Measurements from ENCODE around the gene SLC35F3.
A peak's percentile ranks its signal among the peaks of the same experiment; 100 is the strongest.
"Not testable (repeated sequence)": the region's sequence is repeated elsewhere in the genome, so short reads cannot be mapped to it uniquely, and the experiment has no call there.

Gene SLC35F3

GRCh38 chr1:234206651-234207284, 302.3 kb downstream of the SLC35F3 start:
- no peak for DNase-seq

GRCh38 chr1:234208351-234208750, 303.9 kb downstream of the SLC35F3 start:
- no peak for DNase-seq

- DNase-seq = no peak
Measured at GRCh38 chr1:234208791-234209190, 304.3 kb downstream of the SLC35F3 start.

GRCh38 chr1:234210429-234210828, 306.0 kb downstream of the SLC35F3 start:
- DNase-seq = not testable (repeated sequence)

- DNase-seq = not testable (repeated sequence)
Measured at GRCh38 chr1:234211855-234212254, 307.4 kb downstream of the SLC35F3 start.

- no peak for DNase-seq
Measured at GRCh38 chr1:234212764-234213657, 308.5 kb downstream of the SLC35F3 start.

GRCh38 chr1:234213658-234214128, 309.2 kb downstream of the SLC35F3 start:
- DNase-seq = no peak

GRCh38 chr1:234214129-234214910, 309.8 kb downstream of the SLC35F3 start:
- peak; percentile 26 for DNase-seq

GRCh38 chr1:234214911-234215892, 310.7 kb downstream of the SLC35F3 start:
- no peak for DNase-seq

GRCh38 chr1:234216116-234216703, 311.7 kb downstream of the SLC35F3 start:
- DNase-seq = no peak

GRCh38 chr1:234217316-234217840, 312.9 kb downstream of the SLC35F3 start:
- DNase-seq = no peak

- no peak for DNase-seq
Measured at GRCh38 chr1:234218078-234218477, 313.6 kb downstream of the SLC35F3 start.

- DNase-seq = no peak
Measured at GRCh38 chr1:234219711-234220110, 315.2 kb downstream of the SLC35F3 start.

GRCh38 chr1:234221601-234222000, 317.1 kb downstream of the SLC35F3 start:
- DNase-seq = no peak

GRCh38 chr1:234222561-234223280, 318.2 kb downstream of the SLC35F3 start:
- DNase-seq = no peak

GRCh38 chr1:234226113-234226818, 321.8 kb downstream of the SLC35F3 start:
- no peak for DNase-seq

GRCh38 chr1:234226819-234227165, 322.3 kb downstream of the SLC35F3 start:
- DNase-seq = no peak

- DNase-seq = no peak
Measured at GRCh38 chr1:234229581-234230387, 325.3 kb downstream of the SLC35F3 start.

- no peak for DNase-seq
Measured at GRCh38 chr1:234230414-234230862, 326.0 kb downstream of the SLC35F3 start.
